CD4-positive, alpha-beta T cell treated with Interleukin-15 for 4 hours (primary cell): Measurements from ENCODE around the gene LRRC74B.
"Not testable (repeated sequence)": the region's sequence is repeated elsewhere in the genome, so short reads cannot be mapped to it uniquely, and the experiment has no call there.

Experiments used
- DNase-seq: peaks from one replicate; pipeline ENCODE4 v3.0.0-alpha.2; 2020; ENCODE audit warnings: low spot score

The LRRC74B gene

DNA sequence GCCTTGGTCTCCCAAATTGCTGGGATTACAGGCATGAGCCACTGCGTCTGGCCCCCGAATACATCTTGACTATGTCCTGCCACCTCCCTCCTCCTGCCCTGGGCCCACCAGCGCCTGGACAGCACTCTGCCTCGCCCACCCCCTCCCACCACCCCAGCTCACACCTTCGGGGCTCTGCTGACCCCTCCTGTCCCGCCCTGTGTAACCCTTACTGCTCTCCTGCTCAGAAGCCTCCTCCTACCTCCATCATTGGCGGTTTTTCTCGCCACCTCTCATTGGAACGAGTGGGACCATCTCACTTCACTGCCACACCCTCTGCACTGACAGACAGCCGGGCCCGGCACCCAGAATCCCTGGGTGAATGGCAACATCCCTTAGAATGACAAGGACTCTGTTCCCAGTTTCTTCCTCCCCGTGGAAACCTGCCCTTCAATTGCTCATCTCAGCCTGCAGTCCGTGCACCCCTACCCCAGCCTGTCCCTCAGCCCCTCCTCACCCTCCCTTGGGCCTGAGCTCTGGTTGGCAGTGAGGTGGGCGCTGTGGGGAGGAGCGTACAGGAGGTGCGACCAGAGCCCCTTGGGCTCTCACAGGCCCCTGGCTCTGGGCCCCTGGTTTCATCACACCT lies 32.2 kb downstream of the LRRC74B start:
- no peak for DNase-seq

DNA sequence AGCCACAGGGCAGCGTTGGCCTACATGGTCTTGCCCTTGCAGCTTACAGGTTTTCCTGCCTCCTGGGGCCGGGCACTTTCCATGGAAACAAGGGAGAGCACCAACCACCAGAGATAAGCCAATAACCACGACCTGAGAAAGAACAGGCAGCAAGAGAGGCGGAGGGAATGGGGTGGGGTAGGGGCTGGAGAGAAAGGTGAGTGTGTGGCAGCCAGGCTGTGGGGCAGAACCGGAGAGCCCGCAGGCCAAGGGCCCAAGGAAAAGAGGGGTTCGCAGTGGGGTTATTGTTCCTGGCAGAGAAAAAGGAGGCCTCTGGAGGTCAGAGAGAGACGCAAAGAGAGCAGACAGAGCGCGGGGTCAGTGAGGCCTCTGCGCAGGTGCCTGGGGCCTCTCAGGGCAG lies 33.2 kb downstream of the LRRC74B start:
- no peak for DNase-seq

DNA sequence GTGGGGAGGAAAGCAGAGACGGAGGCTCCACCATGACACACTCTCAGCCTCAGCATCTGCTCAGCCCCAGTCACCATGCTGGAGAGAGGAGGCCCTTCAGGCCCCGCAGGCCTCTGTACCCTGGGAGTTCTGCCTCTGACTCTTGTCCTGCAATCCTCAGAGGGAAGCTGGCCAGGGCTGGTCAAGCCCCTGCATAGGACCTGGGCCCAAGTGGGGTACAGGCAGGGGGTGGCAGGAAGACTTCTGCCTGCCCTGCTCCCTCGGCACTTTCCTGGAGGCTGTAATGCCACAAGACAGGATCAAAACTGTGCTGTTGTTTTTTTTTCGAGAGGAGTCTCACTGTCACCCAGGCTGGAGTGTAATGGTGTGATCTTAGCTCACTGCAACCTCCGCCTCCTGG lies 33.7 kb downstream of the LRRC74B start:
- no peak for DNase-seq

DNA sequence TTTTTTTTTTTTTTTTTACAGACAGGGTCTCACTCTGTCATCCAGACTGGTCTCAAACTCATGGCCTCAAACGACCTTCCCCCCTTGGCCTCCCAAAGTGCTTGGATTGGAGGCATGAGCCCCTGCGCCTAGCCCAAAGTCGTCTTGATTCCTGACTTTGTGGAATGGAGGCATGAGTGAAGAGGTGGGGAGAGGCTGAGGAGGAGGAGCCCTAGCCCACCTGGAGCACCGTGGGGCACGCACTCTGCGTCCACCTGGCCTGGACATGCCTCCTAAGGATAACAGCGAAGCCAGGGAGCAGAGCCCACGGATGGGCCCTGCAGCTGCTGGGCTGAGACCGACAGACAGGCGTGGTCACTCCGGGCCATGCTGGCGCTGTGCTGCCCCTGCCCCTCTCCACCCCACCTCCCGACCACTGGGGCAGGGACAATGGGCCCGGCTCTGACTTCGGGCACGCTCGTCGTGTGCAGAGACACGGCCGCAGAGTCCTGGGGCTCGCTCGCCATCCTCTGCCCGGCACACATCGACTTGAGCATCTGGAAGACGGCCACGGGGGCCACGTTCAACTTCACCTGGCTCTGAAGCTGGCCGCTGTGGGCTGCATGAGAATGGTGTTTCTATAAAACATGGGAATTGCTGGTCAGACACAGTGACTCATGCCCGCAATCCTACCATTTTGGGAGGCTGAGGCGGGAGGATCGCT lies 34.8 kb downstream of the LRRC74B start:
- no peak for DNase-seq

DNA sequence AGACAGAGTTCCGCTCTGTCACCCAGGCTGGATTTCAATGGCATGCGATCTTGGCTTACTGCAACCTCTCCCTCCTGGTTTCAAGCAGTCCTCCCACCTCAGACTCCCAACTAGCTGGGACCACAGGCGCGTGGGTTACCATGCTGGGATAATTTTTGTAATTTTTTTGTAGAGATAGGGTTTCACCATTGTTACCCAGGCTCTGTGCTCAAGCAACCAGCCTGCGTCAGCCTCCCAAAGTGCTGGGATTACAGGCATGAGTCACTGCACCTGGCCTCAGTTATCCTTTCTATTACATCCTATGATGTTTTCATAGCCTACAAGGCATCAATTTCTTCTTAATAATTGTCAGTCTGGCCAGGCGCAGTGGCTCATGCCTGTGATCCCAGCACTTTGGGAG lies 36.5 kb downstream of the LRRC74B start:
- no peak for DNase-seq

DNA sequence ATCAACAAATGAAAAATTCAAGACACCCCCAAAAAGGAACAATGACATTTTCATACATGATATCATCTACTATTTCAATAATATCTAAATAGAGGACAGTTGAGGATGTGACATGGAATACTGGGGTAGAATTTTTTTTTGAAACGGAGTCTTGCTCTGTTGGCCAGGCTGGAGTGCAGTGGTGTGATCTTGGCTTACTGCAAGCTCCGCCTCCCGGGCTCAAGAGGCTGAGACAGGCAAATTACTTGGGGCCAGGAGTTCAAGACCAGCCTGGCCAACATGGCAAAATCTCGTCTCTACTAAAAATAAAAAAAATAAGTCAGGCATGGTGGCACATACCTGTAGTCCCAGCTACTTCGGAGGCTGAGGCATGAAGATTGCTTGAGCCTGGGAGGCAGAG lies 41.4 kb downstream of the LRRC74B start:
- DNase-seq = no peak

DNA sequence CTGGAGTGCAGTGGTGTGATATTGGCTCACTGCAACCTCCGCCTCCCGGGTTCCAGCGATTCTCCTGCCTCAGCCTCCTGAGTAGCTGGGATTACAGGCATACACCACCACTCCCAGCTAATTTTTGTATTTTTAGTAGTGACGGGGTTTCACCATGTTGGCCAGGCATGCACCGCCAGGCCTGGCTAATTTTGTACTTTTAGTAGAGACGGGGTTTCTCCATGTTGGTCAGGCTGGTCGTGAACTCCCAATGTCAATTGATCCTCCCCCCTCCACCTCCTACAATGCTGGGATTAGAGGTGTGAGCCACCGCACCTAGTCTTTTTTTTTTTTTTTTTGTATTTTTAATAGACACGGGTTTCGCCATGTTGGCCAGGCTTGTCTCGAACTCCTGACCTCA lies 42.2 kb downstream of the LRRC74B start:
- DNase-seq = not testable (repeated sequence)

DNA sequence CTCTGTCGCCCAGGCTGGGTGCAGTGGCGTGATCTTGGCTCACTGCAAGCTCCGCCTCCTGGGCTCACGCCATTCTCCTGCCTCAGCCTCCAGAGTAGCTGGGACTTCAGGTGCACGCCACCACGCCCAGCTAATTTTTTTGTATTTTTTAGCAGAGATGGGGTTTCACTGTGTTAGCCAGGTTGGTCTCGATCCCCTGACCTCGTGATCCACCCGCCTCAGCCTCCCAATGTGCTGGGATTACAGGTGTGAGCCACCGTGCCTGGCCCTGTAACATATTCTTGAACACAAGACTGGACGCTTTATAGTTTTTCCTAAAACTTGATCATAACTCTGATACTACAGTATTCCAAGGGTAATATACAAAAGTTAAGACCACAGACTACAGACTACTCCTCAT lies 45.5 kb downstream of the LRRC74B start:
- not testable (repeated sequence) for DNase-seq

DNA sequence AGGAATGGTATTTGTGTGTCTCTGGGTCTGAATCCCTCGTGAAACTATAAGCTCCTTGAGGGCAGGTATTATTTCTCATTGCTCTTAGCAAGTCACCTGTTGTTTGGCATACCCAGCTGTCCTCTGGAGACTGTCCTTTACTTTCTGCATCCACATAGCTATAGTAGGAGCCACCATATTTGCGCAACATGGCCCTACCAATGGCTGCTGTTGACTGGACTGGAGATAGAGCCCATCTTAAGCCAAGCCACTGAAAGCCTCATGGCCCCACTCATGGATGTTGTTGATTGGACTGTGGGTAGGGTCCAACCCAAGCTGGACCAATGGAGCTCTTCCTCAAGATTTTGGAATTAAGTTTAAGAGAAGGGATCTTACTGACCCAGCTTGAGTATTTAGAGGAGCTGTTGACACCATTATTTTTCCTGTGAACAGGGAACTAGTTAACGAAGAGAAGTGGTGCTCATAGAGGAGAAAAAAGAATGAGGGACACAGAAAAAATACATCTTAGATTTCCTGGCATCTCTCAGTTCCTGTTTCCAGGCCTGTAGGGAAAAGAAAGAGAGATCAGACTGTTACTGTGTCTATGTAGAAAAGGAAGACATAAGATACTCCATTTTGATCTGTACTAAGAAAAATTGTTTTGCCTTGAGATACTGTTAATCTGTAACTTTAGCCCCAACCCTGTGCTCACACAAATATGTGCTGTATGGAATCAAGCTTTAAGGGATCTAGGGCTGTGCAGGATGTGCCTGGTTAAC lies 47.2 kb downstream of the LRRC74B start:
- no peak for DNase-seq

DNA sequence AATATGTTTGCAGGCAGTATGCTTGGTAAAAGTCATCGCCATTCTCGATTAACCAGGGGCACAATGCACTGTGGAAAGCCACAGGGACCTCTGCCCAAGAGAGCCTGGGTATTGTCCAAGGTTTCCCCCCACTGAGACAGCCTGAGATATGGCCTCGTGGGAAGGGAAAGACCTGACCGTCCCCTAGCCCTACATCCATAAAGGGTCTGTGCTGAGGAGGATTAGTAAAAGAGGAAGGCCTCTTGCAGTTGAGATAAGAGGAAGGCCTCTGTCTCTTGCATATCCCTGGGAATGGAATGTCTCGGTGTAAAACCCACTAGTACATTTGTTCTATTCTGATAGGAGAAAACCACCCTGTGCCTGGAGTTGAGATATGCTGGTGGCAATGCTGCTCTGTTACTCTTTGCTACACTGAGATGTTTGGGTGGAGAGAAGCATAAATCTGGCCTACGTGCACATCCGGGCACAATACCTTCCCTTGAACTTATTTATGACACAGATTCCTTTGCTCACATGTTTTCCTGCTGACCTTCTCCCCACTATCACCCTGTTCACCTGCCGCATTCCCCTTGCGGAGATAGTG lies 47.9 kb downstream of the LRRC74B start:
- DNase-seq = not testable (repeated sequence)

DNA sequence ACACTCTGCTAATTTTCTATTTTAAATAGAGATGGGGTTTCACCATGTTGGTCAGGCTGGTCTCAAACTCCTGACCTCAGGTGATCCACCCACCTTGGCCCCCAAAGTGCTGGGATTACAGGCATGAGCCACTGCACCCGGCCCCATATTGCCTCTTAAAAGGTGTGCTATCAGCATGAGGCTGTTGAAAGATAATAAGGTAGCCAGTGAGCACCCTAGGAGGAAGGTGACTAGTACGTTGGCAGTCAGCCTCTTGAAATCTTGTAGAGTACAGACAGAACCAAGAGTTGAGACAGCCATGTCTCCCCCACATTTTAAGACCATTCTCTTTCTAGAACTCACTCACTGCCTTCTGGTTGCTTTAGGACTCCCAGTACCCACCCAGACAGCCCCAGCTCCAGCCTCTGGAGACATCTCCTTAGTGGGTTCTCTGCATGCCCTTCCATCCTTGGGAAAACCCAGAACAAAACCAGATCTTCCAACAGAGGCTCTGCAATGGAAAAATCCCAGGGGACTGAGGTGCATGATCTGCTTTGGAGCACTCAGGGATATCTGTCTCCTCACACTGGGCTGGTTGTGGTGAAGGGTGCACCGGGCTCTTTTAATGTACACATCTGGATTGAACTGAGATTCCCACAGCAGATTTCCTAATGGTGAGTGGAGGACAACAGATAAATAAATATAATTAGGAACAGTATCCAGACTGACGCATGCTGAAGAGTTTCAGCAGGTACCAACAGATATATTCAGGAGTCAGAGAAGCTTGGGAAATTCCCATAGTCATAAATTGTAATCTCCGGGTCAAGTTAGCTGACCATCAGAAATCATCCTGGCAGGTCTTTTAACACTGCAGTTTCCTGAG lies 49.4 kb downstream of the LRRC74B start:
- DNase-seq = no peak

DNA sequence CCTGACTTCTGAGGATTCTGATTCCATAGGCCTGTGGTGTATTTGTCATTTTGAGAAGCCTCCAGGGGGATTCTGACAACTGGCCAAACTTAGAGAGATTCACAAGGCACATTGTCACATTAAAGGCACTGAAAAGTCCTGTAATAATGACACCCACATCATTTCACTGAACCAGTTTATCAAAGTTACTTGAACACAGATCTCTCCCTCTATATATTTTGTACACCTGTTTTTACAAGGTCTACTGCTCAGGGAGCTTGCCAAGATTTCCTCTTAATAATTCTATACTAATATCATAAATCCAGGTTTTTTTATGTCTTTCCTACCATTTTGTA lies 50.0 kb downstream of the LRRC74B start:
- no peak for DNase-seq

DNA sequence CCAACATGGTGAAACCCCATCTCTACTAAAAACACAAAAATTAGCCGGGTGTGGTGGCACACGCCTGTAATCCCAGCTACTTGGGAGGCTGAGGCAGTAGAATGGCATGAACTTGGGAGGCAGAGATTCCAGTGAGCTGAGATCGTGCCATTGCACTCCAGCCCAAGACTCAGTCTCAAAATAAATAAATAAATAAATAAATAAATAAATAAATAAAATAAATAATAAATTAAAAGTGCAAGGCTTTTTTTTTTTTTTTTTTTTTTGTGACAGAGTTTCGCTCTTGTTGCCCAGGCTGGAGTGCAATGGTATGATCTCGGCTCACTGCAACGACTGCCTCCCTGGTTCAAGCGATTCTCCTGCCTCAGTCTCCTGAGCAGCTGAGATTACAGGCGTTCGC lies 51.1 kb downstream of the LRRC74B start:
- not testable (repeated sequence) for DNase-seq

DNA sequence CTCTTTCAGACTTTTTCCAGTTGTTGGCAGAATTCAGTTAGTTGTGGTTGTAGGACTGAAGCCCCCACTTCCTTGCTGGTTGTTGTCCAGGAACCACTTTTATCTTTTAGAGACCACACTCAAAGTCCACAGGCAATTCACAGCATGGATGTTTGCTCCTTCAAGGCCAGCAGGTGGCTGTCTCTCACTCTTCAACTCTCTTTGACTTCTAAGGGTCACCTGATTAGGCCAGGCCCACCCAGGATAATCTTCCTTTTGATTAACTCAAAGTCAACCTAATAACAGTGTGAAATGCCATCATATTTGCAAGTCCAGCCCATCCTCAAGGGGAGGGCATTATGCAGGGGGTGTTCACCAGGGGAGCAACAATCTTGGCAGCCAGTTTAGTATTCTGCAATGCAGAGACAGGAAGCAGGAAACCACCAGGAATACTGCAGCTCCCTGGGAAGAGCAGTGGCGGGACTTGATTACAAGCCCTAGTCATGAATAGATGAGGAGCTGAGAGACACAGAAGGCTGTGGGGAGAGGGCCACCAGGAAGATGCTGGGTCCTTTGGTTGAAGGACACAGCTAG lies 52.4 kb downstream of the LRRC74B start:
- DNase-seq = no peak

DNA sequence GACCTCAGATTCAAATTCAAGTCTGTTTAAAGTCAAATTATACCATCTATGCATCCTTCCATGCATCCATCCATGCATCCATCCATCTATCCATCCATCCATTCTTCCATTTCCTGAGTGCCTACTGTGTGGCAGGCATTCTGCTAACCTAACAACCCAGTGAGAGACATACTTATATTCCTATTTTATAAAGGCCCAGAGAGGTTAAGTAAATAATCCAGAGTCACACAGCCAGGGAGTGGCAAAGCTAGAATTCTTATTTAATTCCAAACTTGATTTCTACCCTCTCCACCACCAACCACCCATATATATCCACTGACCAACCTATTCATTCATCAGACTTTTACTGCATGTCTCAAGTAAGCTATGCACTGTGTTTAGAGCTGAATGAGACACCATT lies 53.8 kb downstream of the LRRC74B start:
- no peak for DNase-seq

DNA sequence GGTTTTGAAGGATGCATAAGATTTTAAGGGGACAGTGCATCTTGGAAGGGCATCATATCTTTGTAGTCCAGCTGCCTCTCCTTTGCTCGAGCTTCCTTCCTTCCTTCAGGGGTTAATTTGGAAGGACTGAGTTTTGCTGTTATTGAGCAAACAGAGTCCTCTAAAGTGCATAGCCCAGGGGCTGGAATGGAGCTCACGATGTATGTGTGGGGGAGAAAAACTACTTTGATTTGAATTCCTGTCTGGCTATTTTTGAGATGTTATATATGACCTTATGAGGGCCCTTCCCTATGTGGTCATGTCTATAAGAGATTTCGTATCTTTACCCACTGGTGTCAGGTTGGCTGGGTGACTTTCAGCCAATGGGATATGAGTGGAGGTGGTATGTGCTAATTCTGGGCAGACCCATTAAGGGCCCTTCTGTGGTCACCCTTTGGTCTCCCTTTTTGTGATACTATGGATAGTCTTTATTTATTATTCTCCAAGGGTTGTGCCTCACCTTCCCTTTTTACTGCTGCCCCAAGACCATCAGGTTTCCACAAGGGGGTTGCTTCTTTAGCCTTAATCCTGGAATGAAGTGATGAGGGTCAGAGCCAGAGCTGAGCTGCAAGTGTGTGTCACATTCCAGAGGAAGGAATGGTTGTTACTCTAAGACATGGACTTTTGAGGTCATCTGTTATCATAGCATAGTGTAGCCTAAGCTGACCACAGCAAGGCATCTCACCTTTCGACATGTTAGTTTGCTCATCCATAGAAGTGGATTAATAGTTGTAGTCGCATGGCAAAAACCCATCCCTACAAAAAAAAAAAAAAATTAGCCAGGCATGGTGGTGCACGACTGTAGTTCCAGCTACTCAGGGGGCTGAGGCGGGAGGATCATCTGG lies 54.6 kb downstream of the LRRC74B start:
- no peak for DNase-seq

DNA sequence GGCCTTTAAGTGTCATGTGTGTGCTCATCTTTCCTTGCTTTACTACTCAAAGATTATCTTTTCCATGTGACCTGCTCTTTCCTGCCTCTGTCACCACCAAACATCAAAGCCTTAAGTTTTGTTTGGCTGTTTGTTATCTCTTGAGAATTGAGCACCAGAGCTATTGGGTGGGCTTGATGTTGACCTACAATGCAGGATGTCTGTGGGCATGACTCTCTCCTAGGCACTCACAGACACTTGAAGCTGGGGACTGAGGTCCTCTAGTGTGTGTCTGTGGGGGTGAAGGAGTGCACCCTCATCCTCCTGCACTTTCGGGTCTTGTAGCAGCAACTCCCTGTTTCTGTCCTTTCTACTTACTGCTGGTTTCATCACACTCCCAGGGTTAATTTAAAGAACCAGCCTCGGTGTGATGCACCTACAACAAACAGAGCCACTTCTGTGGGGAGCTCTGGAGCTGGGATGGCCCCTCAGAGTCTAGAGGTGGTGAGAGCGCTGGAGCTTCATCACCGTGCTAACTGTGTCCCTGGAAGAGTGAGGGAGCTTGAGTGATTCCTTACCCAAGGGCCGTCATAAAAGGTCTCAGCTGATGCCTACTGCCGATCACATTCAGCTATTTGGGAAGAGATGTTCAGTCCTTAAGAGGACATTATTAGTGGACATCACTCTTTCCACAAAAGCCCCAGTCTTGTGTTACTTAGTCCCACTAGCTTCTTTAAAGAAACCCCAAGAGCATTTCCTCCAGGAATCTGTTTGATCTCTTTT lies 56.3 kb downstream of the LRRC74B start:
- no peak for DNase-seq

DNA sequence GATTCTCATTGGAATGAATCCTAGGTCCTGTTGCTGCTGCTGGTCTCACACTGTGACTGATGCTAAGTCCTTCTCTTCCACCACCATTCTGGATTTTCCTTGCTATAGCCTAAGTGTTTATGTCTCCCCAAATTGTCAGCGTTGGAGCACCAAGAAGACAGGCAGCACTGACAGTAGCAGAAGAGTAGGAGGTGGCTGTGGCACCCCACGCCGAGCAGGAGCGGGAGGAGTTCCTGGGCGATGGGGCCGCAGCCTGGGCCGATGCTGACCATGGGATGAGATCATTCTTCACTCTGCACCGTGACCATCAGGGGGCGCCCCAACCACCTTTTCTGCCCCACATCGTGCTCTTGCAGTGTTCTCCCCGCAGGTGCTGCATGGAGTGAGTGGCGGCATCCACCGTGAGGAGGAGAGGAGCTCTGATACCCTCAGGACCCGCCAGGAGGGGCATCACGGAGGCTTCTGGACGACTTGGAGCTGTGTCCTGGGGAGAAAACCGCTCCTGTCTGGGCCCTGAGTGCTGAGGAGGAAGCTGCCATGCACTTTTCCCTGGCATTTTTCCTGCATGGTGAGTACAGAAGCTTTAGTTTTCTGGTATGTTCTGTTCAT lies 57.0 kb downstream of the LRRC74B start:
- peak; percentile 69 for DNase-seq

DNA sequence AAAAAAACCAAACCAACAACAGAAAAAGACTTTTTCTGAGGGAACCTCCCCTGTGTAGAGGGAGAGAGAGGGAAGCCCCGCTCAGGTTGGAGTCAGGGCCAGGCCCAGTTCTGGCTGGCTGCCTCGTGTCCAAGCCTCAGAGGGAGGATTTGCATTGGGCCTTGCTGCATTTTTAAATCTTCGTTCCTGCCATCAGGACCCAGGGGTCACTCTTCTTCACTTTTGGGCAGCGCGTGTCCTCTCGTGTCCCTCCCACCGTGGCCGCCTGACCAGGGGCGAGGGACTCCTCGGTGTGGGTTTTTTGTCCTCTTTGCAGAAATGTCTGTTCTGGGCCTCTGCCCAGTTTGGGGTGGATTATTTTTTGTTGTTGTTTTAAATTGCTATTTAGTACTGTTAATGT lies 57.9 kb downstream of the LRRC74B start:
- no peak for DNase-seq
